Lower lobe of right lung (tissue), 2 donors: Measurements from ENCODE around the gene SLC25A10. TPM values are rescaled to one million over a fixed set of nuclear protein-coding genes. Genes with fewer than 3 reads are reported as not detected.
A peak's percentile ranks its signal among the peaks of the same experiment; 100 is the strongest.
"Not testable (repeated sequence)": the region's sequence is repeated elsewhere in the genome, so short reads cannot be mapped to it uniquely, and the experiment has no call there.

Experiments used
- ATAC-seq, 2 donors: fragments of 200-7000 bp; cut with Tn5 transposase; one replicate each; pipeline ENCODE4 v1.9.1; 2020 to 2022; ENCODE audit warnings: mild to moderate bottlenecking in 2 of 2, moderate library complexity in 2 of 2
- DNase-seq: peaks from one replicate; pipeline ENCODE4 v3.0.0-alpha.2; 2020
- H3K27ac ChIP-seq: fragments of 200-600 bp; one replicate; pipeline ENCODE4 v1.8.0; 2022
- H3K27me3 ChIP-seq: fragments of 200-600 bp; one replicate; pipeline ENCODE4 v1.8.0; 2022; ENCODE audit warnings: low read depth
- H3K36me3 ChIP-seq: fragments of 200-600 bp; one replicate; pipeline ENCODE4 v1.8.0; 2022; ENCODE audit warnings: mild to moderate bottlenecking
- H3K4me1 ChIP-seq: fragments of 200-600 bp; one replicate; pipeline ENCODE4 v1.8.0; 2022
- H3K4me3 ChIP-seq: fragments of 200-600 bp; one replicate; pipeline ENCODE4 v1.8.0; 2022; ENCODE audit warnings: mild to moderate bottlenecking
- H3K9me3 ChIP-seq: fragments of 200-600 bp; one replicate; pipeline ENCODE4 v1.8.0; 2022
- intact Hi-C: fragments of 100-400 bp; cut with DNase I; formaldehyde crosslinking; loops from one replicate; pipeline ENCODE4 v1.11.0; 2022
- microRNA-seq: library from miRNA; unstranded; fragments of <30 nt; microRNA quantifications from one replicate; pipeline ENCODE4 v1.2.0, GENCODE V29; 2020; ENCODE audit warnings: borderline number of aligned reads
- total RNA-seq: library from RNA; stranded (reverse); fragmentation: NEBNext Ultra II Directional; extraction: Animal tissue kit (Norgen Biotek cat#: 25700); gene quantifications from one replicate; pipeline ENCODE4 v1.2.1, GENCODE V29; 2021
- TF ChIP-seq, protein P1 (sequence below): fragments of 200-600 bp; IDR thresholded peaks from one replicate; pipeline ENCODE4 v1.8.0; 2022; ENCODE audit warnings: antibody characterized with exemption, mild to moderate bottlenecking
- donor health status: DM: no; HTN: yes; CAD: no; lungs with severe emphysema.

SLC25A10 gene
- total RNA-seq, 1 donor from 2014 or later = 7.3 TPM

DNA sequence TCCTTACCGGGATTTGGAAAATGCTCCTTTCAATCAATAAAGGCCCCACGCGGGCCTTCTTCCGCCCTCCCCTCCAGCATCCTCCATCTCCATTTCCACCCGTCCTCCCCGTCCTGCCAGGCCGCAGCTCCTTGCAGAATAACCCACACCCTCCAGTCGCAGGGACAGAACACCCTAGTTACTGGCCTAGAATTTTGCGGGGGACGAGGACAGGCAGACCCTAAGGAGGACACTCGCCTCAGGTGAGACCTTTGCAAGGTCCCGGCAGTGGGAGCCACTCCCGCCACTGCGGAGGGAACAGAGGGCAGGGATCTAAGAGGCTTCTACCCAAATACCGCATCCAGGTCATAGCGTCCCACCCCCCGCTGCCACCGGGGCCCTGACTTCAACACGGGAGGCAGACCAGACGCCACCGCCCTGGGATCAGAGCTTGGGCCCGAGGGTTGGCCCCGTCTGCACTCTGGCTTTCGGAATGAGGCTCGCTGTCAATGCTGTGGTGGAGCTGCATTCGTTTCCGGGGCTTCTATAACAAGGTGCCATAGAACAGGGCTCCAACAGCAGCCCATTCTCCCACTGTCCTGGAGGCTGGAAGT, 26.8 kb downstream of the SLC25A10 start:
- H3K27me3 ChIP-seq = peaks cover 14% of the 10 kb centered on the region
- H3K27ac ChIP-seq = no peak overlapping the region
- H3K9me3 ChIP-seq = no peaks in the 10 kb centered on the region
- H3K4me1 ChIP-seq = peaks cover 16% of the 10 kb centered on the region
- H3K4me3 ChIP-seq = no peak overlapping the region
- peak; percentile 39 for DNase-seq
- ATAC-seq = no peak
- TF ChIP-seq, protein P1, sequence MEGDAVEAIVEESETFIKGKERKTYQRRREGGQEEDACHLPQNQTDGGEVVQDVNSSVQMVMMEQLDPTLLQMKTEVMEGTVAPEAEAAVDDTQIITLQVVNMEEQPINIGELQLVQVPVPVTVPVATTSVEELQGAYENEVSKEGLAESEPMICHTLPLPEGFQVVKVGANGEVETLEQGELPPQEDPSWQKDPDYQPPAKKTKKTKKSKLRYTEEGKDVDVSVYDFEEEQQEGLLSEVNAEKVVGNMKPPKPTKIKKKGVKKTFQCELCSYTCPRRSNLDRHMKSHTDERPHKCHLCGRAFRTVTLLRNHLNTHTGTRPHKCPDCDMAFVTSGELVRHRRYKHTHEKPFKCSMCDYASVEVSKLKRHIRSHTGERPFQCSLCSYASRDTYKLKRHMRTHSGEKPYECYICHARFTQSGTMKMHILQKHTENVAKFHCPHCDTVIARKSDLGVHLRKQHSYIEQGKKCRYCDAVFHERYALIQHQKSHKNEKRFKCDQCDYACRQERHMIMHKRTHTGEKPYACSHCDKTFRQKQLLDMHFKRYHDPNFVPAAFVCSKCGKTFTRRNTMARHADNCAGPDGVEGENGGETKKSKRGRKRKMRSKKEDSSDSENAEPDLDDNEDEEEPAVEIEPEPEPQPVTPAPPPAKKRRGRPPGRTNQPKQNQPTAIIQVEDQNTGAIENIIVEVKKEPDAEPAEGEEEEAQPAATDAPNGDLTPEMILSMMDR = no peak
- no peaks in the 10 kb centered on the region for H3K36me3 ChIP-seq
- intact Hi-C loops = no loop called here

DNA sequence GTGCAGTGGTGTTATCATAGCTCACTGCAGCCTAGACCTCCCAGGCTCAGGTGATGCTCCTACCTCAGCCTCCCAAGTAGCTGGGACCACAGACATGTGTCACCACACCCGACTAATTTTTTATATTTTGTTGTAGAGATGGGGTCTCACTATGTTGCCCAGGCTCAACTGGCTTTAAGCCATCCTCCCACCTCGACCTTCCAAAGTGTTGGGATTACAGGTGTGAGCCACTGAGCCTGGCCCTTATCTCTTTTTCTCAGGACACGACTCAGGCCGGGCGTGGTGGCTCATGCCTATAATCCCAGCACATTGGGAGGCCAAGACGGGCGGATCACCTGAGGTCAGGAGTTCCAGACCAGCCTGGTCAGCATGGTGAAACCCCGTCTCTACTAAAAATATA, 27.5 kb downstream of the SLC25A10 start:
- DNase-seq, H3K4me3 ChIP-seq, H3K27ac ChIP-seq, H3K9me3 ChIP-seq, intact Hi-C loops, ATAC-seq, H3K36me3 ChIP-seq: not testable (repeated sequence)
- peaks cover 14% of the 10 kb centered on the region for H3K4me1 ChIP-seq
- H3K27me3 ChIP-seq = peaks cover 14% of the 10 kb centered on the region

- no peaks in the 10 kb centered on the region for H3K9me3 ChIP-seq
- TF ChIP-seq, protein P1 = no peak
- H3K4me1 ChIP-seq = peaks cover 10% of the 10 kb centered on the region
- ATAC-seq = peak; percentile 43 to 61
- H3K36me3 ChIP-seq = no peaks in the 10 kb centered on the region
- no peak overlapping the region for H3K27ac ChIP-seq
- H3K4me3 ChIP-seq = peak overlapping the region; percentile 6
- intact Hi-C loops = no loop called here
- peak; percentile 47 for DNase-seq
- H3K27me3 ChIP-seq = peaks cover 14% of the 10 kb centered on the region
Observed at GRCh38 chr17:81740395-81740961, 28.4 kb downstream of the SLC25A10 start.

GRCh38 chr17:81741049-81741593, 29.0 kb downstream of the SLC25A10 start:
- intact Hi-C loops = no loop called here
- peaks cover 6% of the 10 kb centered on the region for H3K4me1 ChIP-seq
- TF ChIP-seq, protein P1 = no peak
- peak; percentile 40 for DNase-seq
- H3K36me3 ChIP-seq = no peaks in the 10 kb centered on the region
- no peak overlapping the region for H3K27ac ChIP-seq
- ATAC-seq = peak; percentile 37 to 60
- no peak overlapping the region for H3K4me3 ChIP-seq
- H3K27me3 ChIP-seq = peaks cover 14% of the 10 kb centered on the region
- no peaks in the 10 kb centered on the region for H3K9me3 ChIP-seq

DNA sequence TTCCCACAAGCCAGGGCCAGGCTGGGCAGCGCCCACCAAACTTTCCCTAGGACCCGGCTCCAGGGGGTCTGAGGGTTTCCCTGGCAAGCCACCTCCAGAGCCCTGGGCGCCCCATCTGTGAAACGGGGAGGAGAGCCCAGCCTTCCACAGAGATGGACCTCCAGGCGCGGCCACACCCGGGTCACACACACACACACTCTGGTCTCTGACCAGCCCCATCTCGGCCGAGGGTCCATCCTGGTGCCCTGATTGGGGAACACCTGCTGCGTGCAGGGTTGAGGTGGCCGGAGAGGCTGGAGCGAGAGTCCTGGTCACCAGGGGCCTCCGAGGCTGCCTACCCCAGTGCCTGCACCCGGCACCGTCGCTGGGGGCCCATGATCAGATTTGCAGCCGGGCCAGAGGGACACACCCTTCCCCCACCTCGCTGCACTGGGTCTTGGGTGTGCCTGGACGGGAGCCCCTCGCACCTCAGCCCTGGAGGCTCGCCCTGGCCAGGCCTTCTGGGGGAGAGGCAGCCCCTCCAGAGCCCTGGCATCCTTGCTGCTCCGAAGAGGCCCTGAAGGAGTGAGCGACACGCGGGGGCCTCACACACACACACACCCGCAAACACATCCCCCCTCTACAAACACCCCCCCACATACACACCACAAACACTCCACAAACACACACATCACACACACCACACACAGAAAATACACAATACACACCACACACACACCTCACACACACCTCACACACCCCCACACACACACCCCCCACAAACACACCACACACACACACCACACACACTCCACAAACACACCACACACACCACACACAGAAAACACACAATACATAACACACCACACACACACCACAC, 29.7 kb downstream of the SLC25A10 start:
- peaks cover 4% of the 10 kb centered on the region for H3K4me1 ChIP-seq
- H3K27ac ChIP-seq = no peak overlapping the region
- ATAC-seq (peak; percentile 23 to 42), DNase-seq (peak; percentile 41)
- intact Hi-C loops = no loop called here
- H3K4me3 ChIP-seq = no peak overlapping the region
- H3K36me3 ChIP-seq = no peaks in the 10 kb centered on the region
- peaks cover 14% of the 10 kb centered on the region for H3K27me3 ChIP-seq
- TF ChIP-seq, protein P1 = no peak
- H3K9me3 ChIP-seq = no peaks in the 10 kb centered on the region

Small RNA genes lying within 50 kb of the gene (microRNA-seq; reads per million reads assigned to microRNA genes)
- gene MIR6786 = not detected

Other genes starting within 250 kb of the SLC25A10 start
- gene ACTG1, start 199.5 kb upstream of the SLC25A10 start, total RNA-seq = 1,821 TPM
- gene FSCN2, start 183.9 kb upstream of the SLC25A10 start, total RNA-seq = 3.3 TPM
- gene FAAP100, start 159.9 kb upstream of the SLC25A10 start, total RNA-seq = 26.0 TPM
- 69.6 TPM for gene NPLOC4, start 75.2 kb upstream of the SLC25A10 start, total RNA-seq
- gene TSPAN10, start 75.1 kb upstream of the SLC25A10 start, total RNA-seq = 1.1 TPM
- gene PDE6G, start 55.7 kb upstream of the SLC25A10 start, total RNA-seq = 2.0 TPM
- 29.7 TPM for gene OXLD1, start 45.7 kb upstream of the SLC25A10 start, total RNA-seq
- 12.8 TPM for gene CCDC137, start 45.5 kb upstream of the SLC25A10 start, total RNA-seq
- 19.0 TPM for gene ARL16, start 28.5 kb upstream of the SLC25A10 start, total RNA-seq
- 92.0 TPM for gene HGS, start 28.3 kb upstream of the SLC25A10 start, total RNA-seq
- gene MRPL12, start 8.9 kb upstream of the SLC25A10 start, total RNA-seq = 35.0 TPM
- not detected for gene GCGR, start 91.9 kb downstream of the SLC25A10 start, total RNA-seq
- gene MCRIP1, start 121.0 kb downstream of the SLC25A10 start, total RNA-seq = 69.2 TPM
- not detected for gene PPP1R27, start 122.8 kb downstream of the SLC25A10 start, total RNA-seq
- gene P4HB, start 148.3 kb downstream of the SLC25A10 start, total RNA-seq = 432 TPM
- 331 TPM for gene ARHGDIA, start 159.1 kb downstream of the SLC25A10 start, total RNA-seq
- 42.7 TPM for gene ALYREF, start 179.3 kb downstream of the SLC25A10 start, total RNA-seq
- 81.9 TPM for gene ANAPC11, start 179.4 kb downstream of the SLC25A10 start, total RNA-seq
- 0.71 TPM for gene NPB, start 190.0 kb downstream of the SLC25A10 start, total RNA-seq
- 39.7 TPM for gene PCYT2, start 199.1 kb downstream of the SLC25A10 start, total RNA-seq
- 32.8 TPM for gene SIRT7, start 205.9 kb downstream of the SLC25A10 start, total RNA-seq
- 30.7 TPM for gene MAFG, start 215.5 kb downstream of the SLC25A10 start, total RNA-seq
- gene PYCR1, start 225.0 kb downstream of the SLC25A10 start, total RNA-seq = 23.0 TPM
- gene MYADML2, start 234.9 kb downstream of the SLC25A10 start, total RNA-seq = not detected
- 4.4 TPM for gene NOTUM, start 248.9 kb downstream of the SLC25A10 start, total RNA-seq